ENCODE data around the gene SPTBN1.
A peak's percentile ranks its signal among the peaks of the same experiment; 100 is the strongest.

SPTBN1 gene

GRCh38 chr2:54638103-54638502, 182.0 kb downstream of the SPTBN1 start:
- no peak for DNase-seq

- no peak for DNase-seq
These were observed 182.7 kb downstream of the SPTBN1 start for GRCh38 chr2:54638774-54639187.

- DNase-seq: no peak
These were observed 183.5 kb downstream of the SPTBN1 start for GRCh38 chr2:54639609-54640008.

GRCh38 chr2:54640834-54641540, 184.9 kb downstream of the SPTBN1 start:
- no peak for DNase-seq

- no peak for DNase-seq
These were observed 185.9 kb downstream of the SPTBN1 start for GRCh38 chr2:54641988-54642387.

- DNase-seq: no peak
These were observed 186.7 kb downstream of the SPTBN1 start for GRCh38 chr2:54642677-54643430.

- DNase-seq: no peak
These were observed 188.1 kb downstream of the SPTBN1 start for GRCh38 chr2:54644236-54644635.

GRCh38 chr2:54646170-54646927, 190.2 kb downstream of the SPTBN1 start:
- DNase-seq: no peak

GRCh38 chr2:54648256-54648655, 192.1 kb downstream of the SPTBN1 start:
- no peak for DNase-seq

GRCh38 chr2:54649191-54649590, 193.1 kb downstream of the SPTBN1 start:
- no peak for DNase-seq

GRCh38 chr2:54649633-54650032, 193.5 kb downstream of the SPTBN1 start:
- no peak for DNase-seq

- no peak for DNase-seq
These were observed 194.5 kb downstream of the SPTBN1 start for GRCh38 chr2:54650612-54651011.

- no peak for DNase-seq
These were observed 195.2 kb downstream of the SPTBN1 start for GRCh38 chr2:54651291-54651690.

- DNase-seq: no peak
These were observed 196.4 kb downstream of the SPTBN1 start for GRCh38 chr2:54652540-54652939.

GRCh38 chr2:54653572-54654204, 197.6 kb downstream of the SPTBN1 start:
- no peak for DNase-seq

- DNase-seq: no peak
These were observed 199.1 kb downstream of the SPTBN1 start for GRCh38 chr2:54655046-54655809.

- no peak for DNase-seq
These were observed 200.7 kb downstream of the SPTBN1 start for GRCh38 chr2:54656863-54657262.

GRCh38 chr2:54657664-54658083, 201.5 kb downstream of the SPTBN1 start:
- DNase-seq: peak; percentile 14

- no peak for DNase-seq
These were observed 202.5 kb downstream of the SPTBN1 start for GRCh38 chr2:54658564-54659071.

- no peak for DNase-seq
These were observed 203.4 kb downstream of the SPTBN1 start for GRCh38 chr2:54659527-54659926.

GRCh38 chr2:54660752-54661151, 204.6 kb downstream of the SPTBN1 start:
- no peak for DNase-seq

GRCh38 chr2:54663424-54664030, 207.4 kb downstream of the SPTBN1 start:
- no peak for DNase-seq
